WTC11 (cell line): Measurements from ENCODE around the gene CACNG7. TPM values are rescaled to one million over a fixed set of nuclear protein-coding genes. Genes with fewer than 3 reads are reported as not detected.

Experiments
- ATAC-seq: fragments of 200-7000 bp; cut with Tn5 transposase; 2 replicates; pipeline ENCODE4 v1.10.0; 2021; ENCODE audit warnings: mild to moderate bottlenecking, moderate library complexity
- CTCF ChIA-PET: fragments of 300-600 bp; sonication (Branson Sonifier 250); formaldehyde crosslinking; loops from one replicate; lab custom pipeline; 2021; ENCODE audit warnings: antibody characterized with exemption; lab: Charles Lee
- POLR2A ChIA-PET: fragments of 350-600 bp; sonication (Branson Sonifier 250); formaldehyde crosslinking; loops from one replicate; lab custom pipeline; 2021; ENCODE audit warnings: antibody characterized with exemption; lab: Charles Lee
- DNase-seq: peaks from one replicate; pipeline ENCODE4 v3.0.0; 2021; ENCODE audit warnings: low spot score
- H3K27ac Mint-ChIP-seq: 2 replicates; pipeline ENCODE4 v1.8.0; 2021; ENCODE audit warnings: mixed read lengths
- H3K27me3 Mint-ChIP-seq: 2 replicates; pipeline ENCODE4 v1.8.0; 2021; ENCODE audit warnings: low read depth, mild to moderate bottlenecking, moderate library complexity, mixed read lengths
- H3K36me3 Mint-ChIP-seq: 2 replicates; pipeline ENCODE4 v1.8.0; 2021; ENCODE audit warnings: mixed read lengths
- H3K4me1 Mint-ChIP-seq: 2 replicates; pipeline ENCODE4 v1.8.0; 2022; ENCODE audit warnings: mixed read lengths
- H3K4me3 Mint-ChIP-seq: 2 replicates; pipeline ENCODE4 v1.8.0; 2021; ENCODE audit warnings: mild to moderate bottlenecking, moderate library complexity, mixed read lengths
- H3K9me3 Mint-ChIP-seq: 2 replicates; pipeline ENCODE4 v1.8.0; 2021; ENCODE audit warnings: mixed read lengths
- ATF2 ChIP-seq: sonication (generic); formaldehyde crosslinking; IDR thresholded peaks from 2 replicates; pipeline ENCODE4 v1.8.1; 2022; ENCODE audit warnings: low read depth, missing genetic modification reagents, borderline replicate concordance
- CBFB ChIP-seq: sonication (generic); formaldehyde crosslinking; IDR thresholded peaks from 2 replicates; pipeline ENCODE4 v1.8.1; 2022; ENCODE audit warnings: mild to moderate bottlenecking, low read depth, missing genetic modification reagents
- EMX1 ChIP-seq: fragments of 250-450 bp; sonication (Bioruptor Pico); IDR thresholded peaks from 2 replicates; pipeline ENCODE4 v1.8.0; 2021; ENCODE audit warnings: mild to moderate bottlenecking
- ERG ChIP-seq: fragments of 250-450 bp; sonication (Bioruptor Pico); IDR thresholded peaks from 2 replicates; pipeline ENCODE4 v1.8.0; 2021; ENCODE audit warnings: mild to moderate bottlenecking
- FOXP4 ChIP-seq: sonication (generic); formaldehyde crosslinking; IDR thresholded peaks from 2 replicates; pipeline ENCODE4 v1.8.0; 2022; ENCODE audit warnings: mild to moderate bottlenecking, missing genetic modification reagents
- HMGA2 ChIP-seq: fragments of 250-450 bp; sonication (Bioruptor Pico); IDR thresholded peaks from 2 replicates; pipeline ENCODE4 v1.4.0; 2021; ENCODE audit warnings: mild to moderate bottlenecking, moderate library complexity
- NFYB ChIP-seq: sonication (generic); formaldehyde crosslinking; conservative IDR thresholded peaks from 2 replicates; pipeline ENCODE4 v1.8.0; 2022; ENCODE audit warnings: low read depth, missing genetic modification reagents
- OVOL2 ChIP-seq: fragments of 250-450 bp; sonication (Bioruptor Pico); IDR thresholded peaks from 2 replicates; pipeline ENCODE4 v1.9.0; 2021; ENCODE audit warnings: mild to moderate bottlenecking, borderline replicate concordance
- PRDM15 ChIP-seq: sonication (generic); formaldehyde crosslinking; IDR thresholded peaks from 2 replicates; pipeline ENCODE4 v1.8.0; 2022; ENCODE audit warnings: missing genetic modification reagents
- PREB ChIP-seq: sonication (generic); formaldehyde crosslinking; IDR thresholded peaks from 2 replicates; pipeline ENCODE4 v1.8.1; 2022; ENCODE audit warnings: mild to moderate bottlenecking, missing genetic modification reagents, moderate library complexity, borderline replicate concordance
- PRRX2 ChIP-seq: fragments of 250-450 bp; sonication (Bioruptor Pico); IDR thresholded peaks from 2 replicates; pipeline ENCODE4 v1.8.0; 2021; ENCODE audit warnings: mild to moderate bottlenecking
- SP1 ChIP-seq: sonication (generic); formaldehyde crosslinking; conservative IDR thresholded peaks from 2 replicates; pipeline ENCODE4 v1.8.1; 2022; ENCODE audit warnings: missing genetic modification reagents
- TEAD4 ChIP-seq: sonication (generic); formaldehyde crosslinking; IDR thresholded peaks from 2 replicates; pipeline ENCODE4 v1.8.0; 2022; ENCODE audit warnings: mild to moderate bottlenecking, missing genetic modification reagents
- ZBTB21 ChIP-seq: sonication (generic); formaldehyde crosslinking; IDR thresholded peaks from 2 replicates; pipeline ENCODE4 v1.8.1; 2023; ENCODE audit warnings: mild to moderate bottlenecking, missing genetic modification reagents, borderline replicate concordance
- ZNF121 ChIP-seq: sonication (generic); formaldehyde crosslinking; IDR thresholded peaks from 2 replicates; pipeline ENCODE4 v1.8.0; 2023; ENCODE audit warnings: missing genetic modification reagents
- ZNF219 ChIP-seq: sonication (generic); formaldehyde crosslinking; IDR thresholded peaks from 2 replicates; pipeline ENCODE4 v1.8.0; 2023; ENCODE audit warnings: missing genetic modification reagents, mild to moderate bottlenecking, borderline replicate concordance
- ZNF317 ChIP-seq: sonication (generic); formaldehyde crosslinking; IDR thresholded peaks from 2 replicates; pipeline ENCODE4 v1.8.1; 2023; ENCODE audit warnings: low read depth, mild to moderate bottlenecking, moderate library complexity, missing genetic modification reagents, borderline replicate concordance
- ZNF396 ChIP-seq: fragments of 250-450 bp; sonication (Bioruptor Pico); IDR thresholded peaks from 2 replicates; pipeline ENCODE4 v1.8.0; 2021; ENCODE audit warnings: mild to moderate bottlenecking, moderate library complexity, borderline replicate concordance
- ZNF425 ChIP-seq: fragments of 250-450 bp; sonication (Bioruptor Pico); conservative IDR thresholded peaks from 2 replicates; pipeline ENCODE4 v1.9.0; 2021; ENCODE audit warnings: mild to moderate bottlenecking
- ZNF532 ChIP-seq: fragments of 250-450 bp; sonication (Bioruptor Pico); IDR thresholded peaks from 2 replicates; pipeline ENCODE4 v1.9.0; 2021; ENCODE audit warnings: mild to moderate bottlenecking, borderline replicate concordance
- ZNF671 ChIP-seq: fragments of 250-450 bp; sonication (Bioruptor Pico); IDR thresholded peaks from 2 replicates; pipeline ENCODE4 v1.8.0; 2021; ENCODE audit warnings: mild to moderate bottlenecking
- total RNA-seq: library from RNA; stranded (reverse); gene quantifications from 3 replicates; pipeline ENCODE4 v1.2.3, GENCODE V29; 2021

Gene CACNG7
- total RNA-seq, 1 experiment from 2014 or later: 33.3 TPM

GRCh38 chr19:53977429-53977990 is 68.4 kb downstream of the CACNG7 start:
- peak overlapping the region; percentile 94 for H3K27ac Mint-ChIP-seq
- no peak; the same call in 1 of the 2 replicates for TF ChIP-seq ZBTB21
- TF ChIP-seq HMGA2 (CRISPR knock-in tag): no peak
- TF ChIP-seq ZNF317: no peak
- TF ChIP-seq PRRX2 (CRISPR knock-in tag): peak; percentile 79; the same call in 1 of the 2 replicates
- TF ChIP-seq ZNF121: no peak
- no peak for TF ChIP-seq FOXP4 (CRISPR knock-in tag)
- TF ChIP-seq CBFB: no peak
- TF ChIP-seq ERG (CRISPR knock-in tag): 0 out of 2 replicates have a peak, but pooled peaks have one; percentile 37
- TF ChIP-seq OVOL2 (CRISPR knock-in tag): no peak
- peak; percentile 73; the same call in 1 of the 2 replicates for TF ChIP-seq EMX1 (CRISPR knock-in tag)
- TF ChIP-seq ZNF671 (CRISPR knock-in tag): no peak
- no peak for TF ChIP-seq SP1 (CRISPR knock-in tag)
- TF ChIP-seq PREB (CRISPR knock-in tag): no peak
- no peak for TF ChIP-seq TEAD4
- no peak for TF ChIP-seq ZNF425
- TF ChIP-seq ZNF396 (CRISPR knock-in tag): peak; percentile 68; the same call in 1 of the 2 replicates
- no peak for TF ChIP-seq ATF2 (CRISPR knock-in tag)
- TF ChIP-seq PRDM15 (CRISPR knock-in tag): no peak
- no peak for TF ChIP-seq ZNF219 (CRISPR knock-in tag)
- TF ChIP-seq NFYB (CRISPR knock-in tag): no peak
- peak; percentile 66; the same call in 1 of the 2 replicates for TF ChIP-seq ZNF532 (CRISPR knock-in tag)
- peaks cover 4% of the 10 kb centered on the region; the same call in 1 of the 2 replicates for H3K27me3 Mint-ChIP-seq
- H3K4me3 Mint-ChIP-seq: peak overlapping the region; percentile 93
- ChIA-PET POLR2A (interaction anchor here (0.5 to 1.5 kb wide), 4 partner anchors 30 to 98 kb away, joined by 3 to 5 read pairs (median 4); no protein-coding TSS in a partner anchor), CTCF (interaction anchor here (0.7 to 2.7 kb wide), 6 partner anchors 30 to 71 kb away, joined by 4 to 26 read pairs (median 6); no protein-coding TSS in a partner anchor)
- H3K9me3 Mint-ChIP-seq: no peaks in the 10 kb centered on the region
- peaks cover 15% of the 10 kb centered on the region for H3K4me1 Mint-ChIP-seq
- peak; percentile 82 for DNase-seq
- peaks cover 12% of the 10 kb centered on the region; the same call in 1 of the 2 replicates for H3K36me3 Mint-ChIP-seq
- 0 out of 2 replicates have a peak, but pooled peaks have one; percentile 1 for ATAC-seq
